GM12891 (cell line): ENCODE data around the gene CALM1.

Experiments
- PAX5 ChIP-seq: IDR thresholded peaks from 2 replicates; pipeline ENCODE4 v1.6.1; 2011; ENCODE audit warnings: low read length, moderate library complexity, mild to moderate bottlenecking; ENCODE audit not compliant: insufficient read depth, severe bottlenecking
- POLR2A ChIP-seq: IDR thresholded peaks from 2 replicates; pipeline ENCODE4 v1.6.1; 2011; ENCODE audit warnings: low read depth, low read length, control low read depth
- POLR2AphosphoS5 ChIP-seq: IDR thresholded peaks from 2 replicates; pipeline ENCODE4 v1.6.1; 2011; ENCODE audit warnings: low read depth, low read length, control low read depth

DNA sequence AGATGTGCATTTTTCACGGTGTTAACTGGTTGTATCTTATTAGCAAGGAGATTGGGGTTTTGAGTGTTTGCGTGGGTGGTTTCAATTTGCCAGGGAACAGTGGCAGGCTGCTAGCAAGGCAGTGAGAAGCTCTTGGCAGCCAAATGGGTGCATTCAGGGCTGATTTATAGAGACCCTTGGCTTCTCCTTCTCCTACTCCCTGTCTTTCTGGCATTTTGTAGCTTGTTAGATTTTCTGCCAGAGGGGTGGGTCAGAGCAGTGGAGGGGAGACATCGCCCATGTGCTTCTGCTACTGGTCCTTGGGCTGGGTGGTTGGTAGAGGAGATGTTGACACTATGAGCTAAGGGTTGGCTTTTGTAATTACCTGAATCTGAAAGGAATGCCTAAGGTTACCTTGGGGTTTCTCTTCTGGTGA, 9.6 kb downstream of the CALM1 start:
- peak; percentile 46; the same call in 1 of the 2 replicates for TF ChIP-seq POLR2AphosphoS5
- no peak; the same call in 1 of the 2 replicates for TF ChIP-seq POLR2A
- no peak for TF ChIP-seq PAX5
